ENCODE results near the gene DUOXA2.

DUOXA2 gene

GRCh38 chr15:45141386-45141785 is 27.3 kb downstream of the DUOXA2 start:
- peaks cover 2% of the 10 kb centered on the region for H3K27me3 Mint-ChIP-seq

GRCh38 chr15:45143056-45143455 is 28.9 kb downstream of the DUOXA2 start:
- no peak for ATAC-seq (ENCODE audit: low read depth)
- no peak for DNase-seq (ENCODE audit: low spot score in 2 of 2)
- H3K9me3 Mint-ChIP-seq = no peaks in the 10 kb centered on the region
- H3K4me1 Mint-ChIP-seq = peaks cover 2% of the 10 kb centered on the region
- no peak overlapping the region for H3K27ac Mint-ChIP-seq
- no peaks in the 10 kb centered on the region for H3K27me3 Mint-ChIP-seq
- H3K36me3 Mint-ChIP-seq = no peaks in the 10 kb centered on the region
- no peak overlapping the region for H3K4me3 Mint-ChIP-seq

More at GRCh38 chr15:45141386-45141785, 27.3 kb downstream of the DUOXA2 start:
- ATAC-seq (ENCODE audit: low read depth) = no peak
- Mint-ChIP-seq H3K4me1 (peaks cover 2% of the 10 kb centered on the region), H3K4me3 (no peak overlapping the region), H3K36me3 (no peaks in the 10 kb centered on the region), H3K27ac (no peak overlapping the region), H3K9me3 (no peaks in the 10 kb centered on the region)
- DNase-seq (ENCODE audit: low spot score in 2 of 2) = no peak

- Mint-ChIP-seq H3K27me3 (no peaks in the 10 kb centered on the region), H3K36me3 (no peaks in the 10 kb centered on the region), H3K4me1 (peaks cover 2% of the 10 kb centered on the region), H3K4me3 (no peak overlapping the region), H3K9me3 (no peaks in the 10 kb centered on the region), H3K27ac (no peak overlapping the region)
- DNase-seq (ENCODE audit: low spot score in 2 of 2) (no peak), ATAC-seq (ENCODE audit: low read depth) (no peak)
Measured at GRCh38 chr15:45143946-45144345, 29.8 kb downstream of the DUOXA2 start.

GRCh38 chr15:45144775-45145174 is 30.6 kb downstream of the DUOXA2 start:
- no peak for DNase-seq (ENCODE audit: low spot score in 2 of 2)
- no peak for ATAC-seq (ENCODE audit: low read depth)
- Mint-ChIP-seq H3K9me3 (no peaks in the 10 kb centered on the region), H3K4me1 (peaks cover 2% of the 10 kb centered on the region), H3K4me3 (no peak overlapping the region), H3K27ac (no peak overlapping the region), H3K27me3 (no peaks in the 10 kb centered on the region), H3K36me3 (no peaks in the 10 kb centered on the region)

- no peak for DNase-seq (ENCODE audit: low spot score in 2 of 2)
- Mint-ChIP-seq H3K27ac (no peak overlapping the region), H3K36me3 (no peaks in the 10 kb centered on the region), H3K4me1 (peaks cover 2% of the 10 kb centered on the region), H3K4me3 (no peak overlapping the region), H3K27me3 (no peaks in the 10 kb centered on the region), H3K9me3 (no peaks in the 10 kb centered on the region)
- ATAC-seq (ENCODE audit: low read depth) = no peak
Measured at GRCh38 chr15:45146405-45146804, 32.3 kb downstream of the DUOXA2 start.

- H3K4me3 Mint-ChIP-seq = no peak overlapping the region
- H3K4me1 Mint-ChIP-seq = peaks cover 2% of the 10 kb centered on the region
- H3K27me3 Mint-ChIP-seq = no peaks in the 10 kb centered on the region
- DNase-seq (ENCODE audit: low spot score in 2 of 2) (no peak), ATAC-seq (ENCODE audit: low read depth) (no peak)
- no peak overlapping the region for H3K27ac Mint-ChIP-seq
- peaks cover 3% of the 10 kb centered on the region for H3K36me3 Mint-ChIP-seq
- no peaks in the 10 kb centered on the region for H3K9me3 Mint-ChIP-seq
Measured at GRCh38 chr15:45147606-45148005, 33.5 kb downstream of the DUOXA2 start.

GRCh38 chr15:45148076-45149059 is 34.2 kb downstream of the DUOXA2 start:
- DNase-seq (ENCODE audit: low spot score in 2 of 2) (no peak), ATAC-seq (ENCODE audit: low read depth) (no peak)
- Mint-ChIP-seq H3K36me3 (peaks cover 4% of the 10 kb centered on the region), H3K27me3 (no peaks in the 10 kb centered on the region), H3K4me3 (no peak overlapping the region), H3K27ac (no peak overlapping the region), H3K9me3 (no peaks in the 10 kb centered on the region), H3K4me1 (peaks cover 2% of the 10 kb centered on the region)

- DNase-seq (ENCODE audit: low spot score in 2 of 2) (no peak), ATAC-seq (ENCODE audit: low read depth) (no peak)
- H3K9me3 Mint-ChIP-seq = no peaks in the 10 kb centered on the region
- peaks cover 4% of the 10 kb centered on the region for H3K36me3 Mint-ChIP-seq
- peaks cover 2% of the 10 kb centered on the region for H3K4me1 Mint-ChIP-seq
- H3K27me3 Mint-ChIP-seq = no peaks in the 10 kb centered on the region
- H3K27ac Mint-ChIP-seq = no peak overlapping the region
- no peak overlapping the region for H3K4me3 Mint-ChIP-seq
Measured at GRCh38 chr15:45149060-45149459, 34.9 kb downstream of the DUOXA2 start.

GRCh38 chr15:45150481-45150880 is 36.4 kb downstream of the DUOXA2 start:
- Mint-ChIP-seq H3K36me3 (peaks cover 4% of the 10 kb centered on the region), H3K27me3 (no peaks in the 10 kb centered on the region), H3K9me3 (no peaks in the 10 kb centered on the region), H3K4me3 (no peak overlapping the region), H3K27ac (no peak overlapping the region), H3K4me1 (peaks cover 2% of the 10 kb centered on the region)
- no peak for ATAC-seq (ENCODE audit: low read depth)
- no peak for DNase-seq (ENCODE audit: low spot score in 2 of 2)

- Mint-ChIP-seq H3K27ac (no peak overlapping the region), H3K9me3 (no peaks in the 10 kb centered on the region), H3K36me3 (peaks cover 4% of the 10 kb centered on the region), H3K27me3 (no peaks in the 10 kb centered on the region), H3K4me3 (no peak overlapping the region), H3K4me1 (peaks cover under 1% of the 10 kb centered on the region)
- DNase-seq (ENCODE audit: low spot score in 2 of 2) (no peak), ATAC-seq (ENCODE audit: low read depth) (no peak)
Measured at GRCh38 chr15:45150997-45151396, 36.9 kb downstream of the DUOXA2 start.

- H3K9me3 Mint-ChIP-seq = no peaks in the 10 kb centered on the region
- H3K27ac Mint-ChIP-seq = no peak overlapping the region
- H3K4me1 Mint-ChIP-seq = no peaks in the 10 kb centered on the region
- DNase-seq (ENCODE audit: low spot score in 2 of 2) = no peak
- H3K27me3 Mint-ChIP-seq = no peaks in the 10 kb centered on the region
- no peak overlapping the region for H3K4me3 Mint-ChIP-seq
- no peak for ATAC-seq (ENCODE audit: low read depth)
- H3K36me3 Mint-ChIP-seq = peaks cover 4% of the 10 kb centered on the region
Measured at GRCh38 chr15:45151998-45152828, 38.1 kb downstream of the DUOXA2 start.

- no peak for DNase-seq (ENCODE audit: low spot score in 2 of 2)
- H3K4me3 Mint-ChIP-seq = no peak overlapping the region
- H3K4me1 Mint-ChIP-seq = peaks cover 12% of the 10 kb centered on the region
- peaks cover 16% of the 10 kb centered on the region for H3K36me3 Mint-ChIP-seq
- no peak for ATAC-seq (ENCODE audit: low read depth)
- no peak overlapping the region for H3K27ac Mint-ChIP-seq
- no peaks in the 10 kb centered on the region for H3K27me3 Mint-ChIP-seq
- no peaks in the 10 kb centered on the region for H3K9me3 Mint-ChIP-seq
Measured at GRCh38 chr15:45155739-45156138, 41.6 kb downstream of the DUOXA2 start.

GRCh38 chr15:45156744-45157455 is 42.8 kb downstream of the DUOXA2 start:
- peaks cover 17% of the 10 kb centered on the region for H3K36me3 Mint-ChIP-seq
- H3K27ac Mint-ChIP-seq = no peak overlapping the region
- H3K27me3 Mint-ChIP-seq = no peaks in the 10 kb centered on the region
- H3K9me3 Mint-ChIP-seq = no peaks in the 10 kb centered on the region
- H3K4me3 Mint-ChIP-seq = no peak overlapping the region
- H3K4me1 Mint-ChIP-seq = peaks cover 12% of the 10 kb centered on the region
- ATAC-seq (ENCODE audit: low read depth) = no peak
- no peak for DNase-seq (ENCODE audit: low spot score in 2 of 2)

- Mint-ChIP-seq H3K27me3 (no peaks in the 10 kb centered on the region), H3K9me3 (no peaks in the 10 kb centered on the region), H3K27ac (no peak overlapping the region), H3K4me3 (no peak overlapping the region), H3K4me1 (peaks cover 14% of the 10 kb centered on the region), H3K36me3 (peaks cover 13% of the 10 kb centered on the region)
- DNase-seq (ENCODE audit: low spot score in 2 of 2) = no peak
- ATAC-seq (ENCODE audit: low read depth) = no peak
Measured at GRCh38 chr15:45157974-45158373, 43.8 kb downstream of the DUOXA2 start.
